ENCODE results near the gene TRIM2. TPM values are rescaled to one million over a fixed set of nuclear protein-coding genes. Genes with fewer than 3 reads are reported as not detected.

TRIM2 gene
- total and polyA plus RNA-seq, 2 donors (not counting 1 experiment from before 2014, with no cell fraction given) = 39.6 to 90.8 TPM

DNA sequence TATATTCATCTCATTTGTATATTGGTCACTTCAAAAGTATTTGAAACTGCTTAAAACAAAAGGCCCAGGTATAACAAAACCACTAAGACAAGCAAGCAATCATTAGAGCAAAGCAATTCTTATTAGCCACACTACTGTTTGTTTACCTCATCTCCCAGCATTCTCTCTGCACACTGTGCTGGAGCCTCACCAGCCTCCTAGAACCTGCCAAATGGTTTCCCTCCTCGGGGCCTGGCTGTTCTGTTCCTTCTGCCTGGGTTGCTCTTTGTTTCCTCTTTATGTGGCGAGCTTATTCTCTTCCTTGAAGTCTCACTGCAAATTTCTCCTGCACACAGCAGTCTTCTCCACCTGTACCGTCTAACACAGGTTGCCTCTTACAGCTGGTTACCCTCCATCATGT is 72.7 kb downstream of the TRIM2 start:
- H3K4me1 ChIP-seq (ENCODE audit: control insufficient read depth, extremely low read depth, insufficient read depth, low read length) = no peaks in the 10 kb centered on the region
- TF ChIP-seq, protein P1, sequence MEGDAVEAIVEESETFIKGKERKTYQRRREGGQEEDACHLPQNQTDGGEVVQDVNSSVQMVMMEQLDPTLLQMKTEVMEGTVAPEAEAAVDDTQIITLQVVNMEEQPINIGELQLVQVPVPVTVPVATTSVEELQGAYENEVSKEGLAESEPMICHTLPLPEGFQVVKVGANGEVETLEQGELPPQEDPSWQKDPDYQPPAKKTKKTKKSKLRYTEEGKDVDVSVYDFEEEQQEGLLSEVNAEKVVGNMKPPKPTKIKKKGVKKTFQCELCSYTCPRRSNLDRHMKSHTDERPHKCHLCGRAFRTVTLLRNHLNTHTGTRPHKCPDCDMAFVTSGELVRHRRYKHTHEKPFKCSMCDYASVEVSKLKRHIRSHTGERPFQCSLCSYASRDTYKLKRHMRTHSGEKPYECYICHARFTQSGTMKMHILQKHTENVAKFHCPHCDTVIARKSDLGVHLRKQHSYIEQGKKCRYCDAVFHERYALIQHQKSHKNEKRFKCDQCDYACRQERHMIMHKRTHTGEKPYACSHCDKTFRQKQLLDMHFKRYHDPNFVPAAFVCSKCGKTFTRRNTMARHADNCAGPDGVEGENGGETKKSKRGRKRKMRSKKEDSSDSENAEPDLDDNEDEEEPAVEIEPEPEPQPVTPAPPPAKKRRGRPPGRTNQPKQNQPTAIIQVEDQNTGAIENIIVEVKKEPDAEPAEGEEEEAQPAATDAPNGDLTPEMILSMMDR (conservative IDR thresholded peaks at IDR 0.05 in 1 of 2, IDR thresholded peaks at IDR 0.05 in 1 of 2; ENCODE audit: low read depth in 1 of 2, low read length in 2 of 2) = no peak
- TF ChIP-seq EZH2 (IDR thresholded peaks at IDR 0.05; ENCODE audit: low read length, missing control alignments) = no peak
- H3K9ac ChIP-seq (ENCODE audit: insufficient read depth, low read length) = no peak overlapping the region
- H3K27ac ChIP-seq (ENCODE audit: insufficient read depth, low read length) = no peak overlapping the region
- no peak overlapping the region for H2AFZ ChIP-seq (ENCODE audit: low read length)
- no peak for DNase-seq (ENCODE audit: low read depth in 2 of 2)
- no peaks in the 10 kb centered on the region for H3K79me2 ChIP-seq (ENCODE audit: control insufficient read depth, insufficient read depth, low read length)
- no peaks in the 10 kb centered on the region for H3K27me3 ChIP-seq (ENCODE audit: control insufficient read depth, insufficient read depth, low read length)
- no peaks in the 10 kb centered on the region for H3K9me3 ChIP-seq (ENCODE audit: control insufficient read depth, insufficient read depth, low read depth, low read length)
- no peaks in the 10 kb centered on the region for H4K20me1 ChIP-seq (ENCODE audit: control insufficient read depth, extremely low read depth, insufficient read depth, low read length)
- no peaks in the 10 kb centered on the region for H3K36me3 ChIP-seq (ENCODE audit: control insufficient read depth, insufficient read depth, low read length)
- H3K4me3 ChIP-seq (replicated peaks in 1 of 4; ENCODE audit: control extremely low read depth in 1 of 4, insufficient read depth in 1 of 4, low read depth in 3 of 4, low read length in 4 of 4) = no peak overlapping the region
- H3K4me2 ChIP-seq (ENCODE audit: extremely low read depth, insufficient read depth, low read length) = no peak overlapping the region

DNA sequence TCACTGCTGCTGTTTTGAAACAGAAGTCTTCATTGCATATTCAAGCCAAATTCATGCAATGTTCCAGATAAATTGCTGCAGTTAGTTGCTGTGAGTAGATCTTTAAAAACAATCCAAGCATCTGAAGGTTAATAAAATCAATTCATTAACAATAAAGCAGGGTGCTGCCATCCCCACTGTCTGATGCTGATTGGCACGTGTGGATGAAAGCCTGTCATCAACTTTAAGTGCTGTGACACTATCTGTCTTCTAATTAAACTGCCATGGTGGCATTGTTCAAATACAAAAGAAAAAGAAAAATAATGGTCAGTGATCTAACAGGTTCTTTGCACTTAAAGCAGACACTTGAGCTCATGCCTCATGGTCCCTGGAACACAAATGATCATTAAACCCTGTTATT is 77.2 kb downstream of the TRIM2 start:
- H3K4me3 ChIP-seq (replicated peaks in 1 of 4; ENCODE audit: control extremely low read depth in 1 of 4, insufficient read depth in 1 of 4, low read depth in 3 of 4, low read length in 4 of 4) = no peak overlapping the region
- no peaks in the 10 kb centered on the region for H3K9me3 ChIP-seq (ENCODE audit: control insufficient read depth, insufficient read depth, low read depth, low read length)
- H2AFZ ChIP-seq (ENCODE audit: low read length) = no peak overlapping the region

DNA sequence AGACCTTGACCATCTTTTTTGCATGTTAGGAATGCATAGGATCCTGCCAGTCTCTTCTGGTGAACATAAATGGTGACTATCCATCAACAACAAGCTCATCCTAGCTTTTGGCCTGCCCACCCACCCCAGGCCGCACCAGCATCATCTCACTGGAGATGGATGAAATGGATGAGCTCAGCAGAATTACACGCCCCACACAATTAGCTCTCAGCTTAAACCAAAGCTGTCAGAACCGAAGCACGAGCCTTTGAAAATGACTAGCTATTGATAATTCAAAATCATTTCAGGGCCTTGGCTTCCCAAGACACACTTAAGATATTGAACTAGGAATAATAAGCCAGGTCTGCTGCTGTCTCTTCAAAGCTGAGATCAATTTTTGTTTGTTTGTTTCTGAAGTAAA is 77.8 kb downstream of the TRIM2 start:
- H3K4me2 ChIP-seq (ENCODE audit: extremely low read depth, insufficient read depth, low read length) = no peak overlapping the region
- no peak overlapping the region for H3K4me3 ChIP-seq (replicated peaks in 1 of 4; ENCODE audit: control extremely low read depth in 1 of 4, insufficient read depth in 1 of 4, low read depth in 3 of 4, low read length in 4 of 4)
- no peaks in the 10 kb centered on the region for H3K9me3 ChIP-seq (ENCODE audit: control insufficient read depth, insufficient read depth, low read depth, low read length)
- no peak overlapping the region for H3K9ac ChIP-seq (ENCODE audit: insufficient read depth, low read length)
- no peaks in the 10 kb centered on the region for H3K79me2 ChIP-seq (ENCODE audit: control insufficient read depth, insufficient read depth, low read length)
- TF ChIP-seq, protein P1 (conservative IDR thresholded peaks at IDR 0.05 in 1 of 2, IDR thresholded peaks at IDR 0.05 in 1 of 2; ENCODE audit: low read depth in 1 of 2, low read length in 2 of 2) = no peak
- TF ChIP-seq EZH2 (IDR thresholded peaks at IDR 0.05; ENCODE audit: low read length, missing control alignments) = no peak
- no peak overlapping the region for H2AFZ ChIP-seq (ENCODE audit: low read length)
- no peaks in the 10 kb centered on the region for H4K20me1 ChIP-seq (ENCODE audit: control insufficient read depth, extremely low read depth, insufficient read depth, low read length)
- H3K27ac ChIP-seq (ENCODE audit: insufficient read depth, low read length) = no peak overlapping the region
- H3K27me3 ChIP-seq (ENCODE audit: control insufficient read depth, insufficient read depth, low read length) = no peaks in the 10 kb centered on the region
- H3K36me3 ChIP-seq (ENCODE audit: control insufficient read depth, insufficient read depth, low read length) = no peaks in the 10 kb centered on the region
- DNase-seq (ENCODE audit: low read depth in 2 of 2) = no peak
- no peaks in the 10 kb centered on the region for H3K4me1 ChIP-seq (ENCODE audit: control insufficient read depth, extremely low read depth, insufficient read depth, low read length)

More for the DNA sequence above, 77.2 kb downstream of the TRIM2 start:
- Histone ChIP-seq H3K36me3 (ENCODE audit: control insufficient read depth, insufficient read depth, low read length) (no peaks in the 10 kb centered on the region), H3K79me2 (ENCODE audit: control insufficient read depth, insufficient read depth, low read length) (no peaks in the 10 kb centered on the region), H4K20me1 (ENCODE audit: control insufficient read depth, extremely low read depth, insufficient read depth, low read length) (no peaks in the 10 kb centered on the region), H3K27ac (ENCODE audit: insufficient read depth, low read length) (no peak overlapping the region), H3K4me2 (ENCODE audit: extremely low read depth, insufficient read depth, low read length) (no peak overlapping the region), H3K4me1 (ENCODE audit: control insufficient read depth, extremely low read depth, insufficient read depth, low read length) (no peaks in the 10 kb centered on the region), H3K27me3 (ENCODE audit: control insufficient read depth, insufficient read depth, low read length) (no peaks in the 10 kb centered on the region), H3K9ac (ENCODE audit: insufficient read depth, low read length) (no peak overlapping the region)
- DNase-seq (ENCODE audit: low read depth in 2 of 2) = no peak
- TF ChIP-seq, protein P1 (conservative IDR thresholded peaks at IDR 0.05 in 1 of 2, IDR thresholded peaks at IDR 0.05 in 1 of 2; ENCODE audit: low read depth in 1 of 2, low read length in 2 of 2) = no peak
- TF ChIP-seq EZH2 (IDR thresholded peaks at IDR 0.05; ENCODE audit: low read length, missing control alignments) = no peak
